Measurements from ENCODE around the gene COX7C.

Gene COX7C

DNA sequence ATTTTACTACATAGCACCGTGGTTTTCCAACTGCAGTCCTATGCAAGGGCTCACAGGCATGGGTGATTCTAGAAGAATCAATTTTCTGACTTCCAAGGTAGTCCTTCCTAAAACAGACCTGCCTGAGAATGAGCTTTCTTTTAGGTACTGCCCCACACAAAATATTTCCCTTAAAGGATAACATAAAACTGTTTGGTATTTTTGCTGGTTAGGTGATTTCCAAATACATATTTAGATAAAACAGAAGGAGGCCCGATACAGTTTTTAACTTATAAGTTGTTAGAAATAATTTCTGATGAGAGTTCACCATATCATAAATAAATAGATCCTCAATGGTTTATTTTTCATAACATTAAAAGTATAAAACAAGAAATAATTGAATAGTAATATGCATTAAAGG is 46.4 kb downstream of the COX7C start:
- CTCF ChIA-PET = no interaction called here
- WGBS (ENCODE audit: insufficient coverage) = 67% methylated on average over 1 of the region's 2 CpGs

DNA sequence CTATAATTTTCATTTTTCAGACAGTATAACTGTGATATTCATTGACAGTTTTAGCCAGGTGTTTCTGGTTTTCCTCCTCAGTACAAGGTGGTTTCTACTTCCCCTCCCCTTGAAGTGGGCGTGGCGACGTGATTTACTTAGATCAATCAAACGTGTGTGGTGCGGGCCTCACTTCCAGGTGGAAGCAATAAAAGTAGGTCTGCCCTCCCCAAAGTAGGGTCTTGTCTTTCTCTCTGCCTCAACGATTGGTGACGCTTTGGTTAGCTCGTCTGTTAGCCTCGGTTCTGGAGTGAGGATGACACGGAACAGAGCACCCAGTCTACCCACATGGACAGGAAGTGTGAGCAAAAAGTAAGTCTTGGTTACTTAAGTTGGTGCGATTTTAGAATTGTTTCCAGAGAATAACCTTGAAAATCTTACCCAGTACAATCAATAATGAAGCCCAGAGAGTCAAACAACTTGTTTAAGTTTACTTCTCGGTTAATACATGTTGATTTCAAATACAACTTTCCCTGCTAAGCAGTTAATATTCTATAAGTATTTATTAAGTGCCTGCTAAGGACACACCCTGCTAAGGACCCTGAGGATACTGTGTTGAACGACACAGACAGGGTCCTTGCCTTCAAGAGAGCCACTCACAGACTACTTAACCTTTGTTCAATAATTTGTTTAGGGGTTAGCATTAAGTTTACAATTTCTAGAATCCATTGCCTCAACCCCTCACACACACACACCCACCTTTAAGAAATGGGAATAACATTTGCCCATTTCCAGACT is 48.4 kb downstream of the COX7C start:
- Histone ChIP-seq H3K4me3 (ENCODE audit: control insufficient read depth in 1 of 7, extremely low read depth in 1 of 7, insufficient read depth in 4 of 7, low read depth in 2 of 7, low read length in 6 of 7) (no peak overlapping the region), H3K27ac (ENCODE audit: insufficient read depth in 1 of 2, low read depth in 1 of 2, low read length in 2 of 2, poor library complexity in 1 of 2, severe bottlenecking in 2 of 2) (no peak overlapping the region), H3K36me3 (ENCODE audit: control insufficient read depth in 4 of 4, insufficient read depth in 4 of 4, low read length in 3 of 4) (no peaks in the 10 kb centered on the region), H3K27me3 (replicated peaks in 2 of 5; ENCODE audit: control insufficient read depth in 4 of 5, insufficient read depth in 5 of 5, low read length in 4 of 5) (no peaks in the 10 kb centered on the region), H3K9me3 (ENCODE audit: control extremely low read depth in 1 of 5, control insufficient read depth in 4 of 5, insufficient read depth in 2 of 5, low read depth in 1 of 5, low read length in 4 of 5) (peaks cover 0 to 1% (median 0%) of the 10 kb centered on the region in 5 experiments), H3K4me1 (ENCODE audit: control extremely low read depth in 1 of 4, control insufficient read depth in 4 of 4, insufficient read depth in 4 of 4, low read length in 3 of 4) (no peaks in the 10 kb centered on the region)
- POLR2A ChIA-PET = no interaction called here
- no peak for DNase-seq
- CTCF ChIA-PET = no interaction called here
- 85% methylated on average over 9 of the region's 13 CpGs for whole genome bisulfite sequencing (ENCODE audit: insufficient coverage)

More for the DNA sequence above, 46.4 kb downstream of the COX7C start:
- Histone ChIP-seq H3K27ac (ENCODE audit: insufficient read depth in 1 of 2, low read depth in 1 of 2, low read length in 2 of 2, poor library complexity in 1 of 2, severe bottlenecking in 2 of 2) (no peak overlapping the region), H3K4me1 (ENCODE audit: control extremely low read depth in 1 of 4, control insufficient read depth in 4 of 4, insufficient read depth in 4 of 4, low read length in 3 of 4) (no peaks in the 10 kb centered on the region), H3K4me3 (ENCODE audit: control insufficient read depth in 1 of 7, extremely low read depth in 1 of 7, insufficient read depth in 4 of 7, low read depth in 2 of 7, low read length in 6 of 7) (no peak overlapping the region), H3K9me3 (ENCODE audit: control extremely low read depth in 1 of 5, control insufficient read depth in 4 of 5, insufficient read depth in 2 of 5, low read depth in 1 of 5, low read length in 4 of 5) (peaks cover 0 to 1% (median 0%) of the 10 kb centered on the region in 5 experiments), H3K27me3 (replicated peaks in 2 of 5; ENCODE audit: control insufficient read depth in 4 of 5, insufficient read depth in 5 of 5, low read length in 4 of 5) (no peaks in the 10 kb centered on the region), H3K36me3 (ENCODE audit: control insufficient read depth in 4 of 4, insufficient read depth in 4 of 4, low read length in 3 of 4) (no peaks in the 10 kb centered on the region)
- POLR2A ChIA-PET = no interaction called here
- DNase-seq = no peak

DNA sequence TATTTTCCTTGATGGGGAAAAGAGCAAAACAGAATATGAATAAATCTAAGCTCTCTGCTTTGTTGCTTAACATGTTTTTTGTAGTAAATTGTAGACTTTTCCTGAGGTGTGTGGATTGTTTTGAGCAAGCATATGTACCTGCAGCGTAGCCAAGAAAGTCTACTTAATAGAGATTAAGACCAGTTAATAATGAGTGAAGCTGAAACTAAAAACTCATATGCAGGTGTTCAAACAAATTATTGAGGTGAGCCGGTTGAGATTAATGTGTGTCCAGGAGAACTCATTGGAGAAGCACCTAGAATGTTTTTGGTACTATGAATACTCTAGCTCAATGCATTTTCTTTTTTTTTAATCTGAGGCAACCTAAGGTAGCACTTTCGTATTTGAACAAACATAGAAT is 49.2 kb downstream of the COX7C start:
- CTCF ChIA-PET = no interaction called here
- POLR2A ChIA-PET = no interaction called here
- no peak overlapping the region for H3K4me3 ChIP-seq (ENCODE audit: control insufficient read depth in 1 of 7, extremely low read depth in 1 of 7, insufficient read depth in 4 of 7, low read depth in 2 of 7, low read length in 6 of 7)
- H3K4me1 ChIP-seq (ENCODE audit: control extremely low read depth in 1 of 4, control insufficient read depth in 4 of 4, insufficient read depth in 4 of 4, low read length in 3 of 4) = no peaks in the 10 kb centered on the region
- DNase-seq = no peak
- H3K27ac ChIP-seq (ENCODE audit: insufficient read depth in 1 of 2, low read depth in 1 of 2, low read length in 2 of 2, poor library complexity in 1 of 2, severe bottlenecking in 2 of 2) = no peak overlapping the region
- WGBS (ENCODE audit: insufficient coverage) = 100% methylated on average over 1 of the region's 3 CpGs
- H3K27me3 ChIP-seq (replicated peaks in 2 of 5; ENCODE audit: control insufficient read depth in 4 of 5, insufficient read depth in 5 of 5, low read length in 4 of 5) = no peaks in the 10 kb centered on the region
- H3K9me3 ChIP-seq (ENCODE audit: control extremely low read depth in 1 of 5, control insufficient read depth in 4 of 5, insufficient read depth in 2 of 5, low read depth in 1 of 5, low read length in 4 of 5) = no peaks in the 10 kb centered on the region
- no peaks in the 10 kb centered on the region for H3K36me3 ChIP-seq (ENCODE audit: control insufficient read depth in 4 of 4, insufficient read depth in 4 of 4, low read length in 3 of 4)
